K562 (cell line): ENCODE data around the gene TAF1L. TPM values are rescaled to one million over a fixed set of nuclear protein-coding genes. Genes with fewer than 3 reads are reported as not detected.

Experiments used
- ARID1B ChIP-seq: fragments of 450-650 bp; IDR thresholded peaks from 2 replicates; pipeline ENCODE4 v1.6.1; 2016; ENCODE audit warnings: antibody characterized with exemption, mild to moderate bottlenecking, inconsistent platforms
- BCOR ChIP-seq: fragments of 450-650 bp; IDR thresholded peaks from 2 replicates; pipeline ENCODE4 v1.6.1; 2016
- BDP1 ChIP-seq: IDR thresholded peaks from 3 replicates; pipeline ENCODE4 v1.6.1; 2011; ENCODE audit not compliant: insufficient read length, insufficient read depth
- CHCHD3 ChIP-seq: fragments of 250-450 bp; sonication (Bioruptor Pico); IDR thresholded peaks from 2 replicates; pipeline ENCODE4 v2.1.2; 2022; ENCODE audit warnings: mild to moderate bottlenecking
- ETV5 ChIP-seq: sonication (generic); formaldehyde crosslinking; IDR thresholded peaks from 2 replicates; pipeline ENCODE4 v1.4.0; 2020; ENCODE audit warnings: low read depth, mild to moderate bottlenecking, missing genetic modification reagents
- FOXK2 ChIP-seq, 2 experiments: fragments of 450-650 bp; IDR thresholded peaks in 1 of 2; conservative IDR thresholded peaks in 1 of 2; 2 replicates each; pipeline ENCODE4 v1.6.1; 2016; ENCODE audit warnings: low read depth in 2 of 2, mild to moderate bottlenecking in 1 of 2
- KAT8 ChIP-seq: fragments of 450-650 bp; IDR thresholded peaks from 2 replicates; pipeline ENCODE4 v1.6.1; 2016; ENCODE audit warnings: low read depth, mild to moderate bottlenecking
- MAZ ChIP-seq, 2 experiments: fragments of 450-650 bp in 1 of 2; sonication (generic) in 1 of 2; formaldehyde crosslinking; IDR thresholded peaks in 1 of 2; conservative IDR thresholded peaks in 1 of 2; 2 replicates each; pipeline versions ENCODE4 v1.4.0 to v1.5.0; 2020; ENCODE audit warnings: mild to moderate bottlenecking in 1 of 2, missing genetic modification reagents in 1 of 2
- MTA2 ChIP-seq: fragments of 450-650 bp; IDR thresholded peaks from 2 replicates; pipeline ENCODE4 v1.6.1; 2016; ENCODE audit warnings: low read depth
- MYNN ChIP-seq, 2 experiments: sonication (generic); formaldehyde crosslinking in 1 of 2; IDR thresholded peaks; 2 replicates each; pipeline versions ENCODE4 v1.5.0 to v1.6.1; 2016 to 2020; ENCODE audit warnings: antibody characterized with exemption in 1 of 2, missing genetic modification reagents in 1 of 2
- NCOA6 ChIP-seq: fragments of 450-650 bp; IDR thresholded peaks from 2 replicates; pipeline ENCODE4 v1.6.1; 2017; ENCODE audit warnings: mild to moderate bottlenecking
- RBM39 ChIP-seq: fragments of 200-400 bp; formaldehyde crosslinking; optimal IDR thresholded peaks from 2 replicates; pipeline ENCODE3; 2018; ENCODE audit warnings: low read depth, low read length
- SUPT5H ChIP-seq: fragments of 450-650 bp; IDR thresholded peaks from 2 replicates; pipeline ENCODE4 v1.6.1; 2016
- TSC22D4 ChIP-seq: fragments of 450-650 bp; IDR thresholded peaks from 2 replicates; pipeline ENCODE4 v1.6.1; 2016; ENCODE audit warnings: missing genetic modification characterization, missing biosample characterization, control low read depth
- ZBTB1 ChIP-seq: sonication (generic); formaldehyde crosslinking; IDR thresholded peaks from 2 replicates; pipeline ENCODE4 v1.8.1; 2023; ENCODE audit warnings: missing genetic modification reagents, low read depth, mild to moderate bottlenecking, borderline replicate concordance
- ZFP30 ChIP-seq: fragments of 250-450 bp; sonication (Bioruptor Pico); IDR thresholded peaks from 2 replicates; pipeline ENCODE4 v1.8.0; 2022; ENCODE audit warnings: moderate library complexity, mild to moderate bottlenecking, inconsistent platforms, borderline replicate concordance
- ZNF121 ChIP-seq: sonication (generic); formaldehyde crosslinking; conservative IDR thresholded peaks from 2 replicates; pipeline ENCODE4 v1.8.0; 2022; ENCODE audit warnings: missing genetic modification reagents
- ZNF197 ChIP-seq: fragments of 200-800 bp; sonication (Bioruptor generic); IDR thresholded peaks from 2 replicates; pipeline ENCODE4 v1.6.1; 2016; ENCODE audit warnings: low read depth, missing genetic modification characterization, missing compliant biosample characterization
- ZNF551 ChIP-seq: fragments of 250-450 bp; sonication (Bioruptor Pico); IDR thresholded peaks from 2 replicates; pipeline ENCODE4 v1.5.0; 2021; ENCODE audit warnings: mild to moderate bottlenecking, moderate library complexity
- ZNF830 ChIP-seq: fragments of 250-450 bp; sonication (Bioruptor Pico); IDR thresholded peaks from 2 replicates; pipeline ENCODE4 v1.5.0; 2021; ENCODE audit warnings: mild to moderate bottlenecking
- polyA plus RNA-seq, 8 experiments: library from polyadenylated mRNA; depleted of rRNA in 4 of 8; stranded (reverse) in 5 of 8; unstranded in 3 of 8; fragments of >200 nt; fragmentation: Nextera tagmentation in 2 of 8; fragmentation: Illumina TruSeq in 1 of 8; extraction: Ambion mirVana in 2 of 8; extraction: Trizol in 1 of 8; gene quantifications; 2 replicates each; pipeline versions ENCODE4 v1.2.1 to v1.2.3, GENCODE V29; 2011 to 2014; ENCODE audit warnings: inconsistent platforms in 1 of 8, missing spikeins in 1 of 8
- total RNA-seq, 7 experiments: library from RNA; depleted of rRNA in 6 of 7; stranded (reverse); fragments of >200 nt in 6 of 7; fragmentation: Illumina TruSeq in 2 of 7; extraction: Trizol in 2 of 7; gene quantifications; 2 replicates each; pipeline versions ENCODE4 v1.2.1 to v1.2.3, GENCODE V29; 2011 to 2021; ENCODE audit warnings: low replicate concordance in 1 of 7
- TF ChIP-seq, protein P1 (sequence below): fragments of 150-350 bp; conservative IDR thresholded peaks from 2 replicates; pipeline ENCODE4 v1.6.1; 2014; ENCODE audit warnings: low read length
- TF ChIP-seq, protein P2 (sequence below): fragments of 250-450 bp; sonication (Bioruptor Pico); IDR thresholded peaks from 2 replicates; pipeline ENCODE4 v1.4.0; 2020
- TF ChIP-seq, protein P3 (sequence below): fragments of 450-650 bp; IDR thresholded peaks from one replicate; pipeline ENCODE4 v1.6.1; 2018; ENCODE audit warnings: mild to moderate bottlenecking, moderate library complexity; ENCODE audit not compliant: partially characterized antibody

Gene TAF1L
- total and polyA plus RNA-seq, 9 of the 15 experiments (the other 6 are each of a cell fraction or from before 2014, with no cell fraction given) = 0.01 to 0.04 (median 0.03) TPM; not detected in 3

DNA sequence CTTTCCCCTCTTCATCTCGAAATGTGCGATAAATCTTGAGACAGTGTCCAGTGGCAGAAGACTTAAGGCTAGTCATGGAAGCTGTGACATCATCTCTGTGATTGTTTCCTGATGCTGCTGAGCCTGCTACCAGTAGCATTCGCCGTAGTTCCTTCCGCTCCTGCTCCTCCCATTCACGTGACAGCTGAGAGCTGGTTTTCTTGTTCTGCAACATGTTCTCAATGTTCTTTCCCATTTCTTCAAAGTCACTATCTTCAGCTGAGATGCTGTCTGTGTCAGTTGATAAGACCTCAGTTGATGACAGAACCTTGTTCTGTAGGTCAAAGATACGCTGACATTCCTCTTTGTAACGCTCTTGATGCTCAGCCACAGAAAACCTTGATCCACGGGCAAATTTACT is 3.5 kb downstream of the TAF1L start (continued):
- TF ChIP-seq, protein P1, sequence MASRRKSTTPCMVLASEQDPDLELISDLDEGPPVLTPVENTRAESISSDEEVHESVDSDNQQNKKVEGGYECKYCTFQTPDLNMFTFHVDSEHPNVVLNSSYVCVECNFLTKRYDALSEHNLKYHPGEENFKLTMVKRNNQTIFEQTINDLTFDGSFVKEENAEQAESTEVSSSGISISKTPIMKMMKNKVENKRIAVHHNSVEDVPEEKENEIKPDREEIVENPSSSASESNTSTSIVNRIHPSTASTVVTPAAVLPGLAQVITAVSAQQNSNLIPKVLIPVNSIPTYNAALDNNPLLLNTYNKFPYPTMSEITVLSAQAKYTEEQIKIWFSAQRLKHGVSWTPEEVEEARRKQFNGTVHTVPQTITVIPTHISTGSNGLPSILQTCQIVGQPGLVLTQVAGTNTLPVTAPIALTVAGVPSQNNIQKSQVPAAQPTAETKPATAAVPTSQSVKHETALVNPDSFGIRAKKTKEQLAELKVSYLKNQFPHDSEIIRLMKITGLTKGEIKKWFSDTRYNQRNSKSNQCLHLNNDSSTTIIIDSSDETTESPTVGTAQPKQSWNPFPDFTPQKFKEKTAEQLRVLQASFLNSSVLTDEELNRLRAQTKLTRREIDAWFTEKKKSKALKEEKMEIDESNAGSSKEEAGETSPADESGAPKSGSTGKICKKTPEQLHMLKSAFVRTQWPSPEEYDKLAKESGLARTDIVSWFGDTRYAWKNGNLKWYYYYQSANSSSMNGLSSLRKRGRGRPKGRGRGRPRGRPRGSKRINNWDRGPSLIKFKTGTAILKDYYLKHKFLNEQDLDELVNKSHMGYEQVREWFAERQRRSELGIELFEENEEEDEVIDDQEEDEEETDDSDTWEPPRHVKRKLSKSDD = no peak
- TF ChIP-seq ZFP30 (CRISPR knock-in tag) = no peak
- TF ChIP-seq MTA2 = peak; percentile 65; the same call in 1 of the 2 replicates
- no peak for TF ChIP-seq BCOR
- TF ChIP-seq KAT8 = no peak
- no peak for TF ChIP-seq ZNF830 (CRISPR knock-in tag)
- TF ChIP-seq SUPT5H = no peak
- TF ChIP-seq BDP1 = no peak
- TF ChIP-seq TSC22D4 = no peak
- no peak for TF ChIP-seq ZNF551 (CRISPR knock-in tag)
- TF ChIP-seq ETV5 (CRISPR knock-in tag) = no peak
- no peak for TF ChIP-seq MAZ (CRISPR knock-in tag; conservative IDR thresholded peaks at IDR 0.05 in 1 of 2, IDR thresholded peaks at IDR 0.05 in 1 of 2)
- TF ChIP-seq ZNF197 (CRISPR knock-in tag) = no peak
- no peak for TF ChIP-seq RBM39
- no peak for TF ChIP-seq ZNF121 (CRISPR knock-in tag)
- TF ChIP-seq NCOA6 = no peak
- no peak for TF ChIP-seq ZBTB1 (CRISPR knock-in tag)
- TF ChIP-seq, protein P2, sequence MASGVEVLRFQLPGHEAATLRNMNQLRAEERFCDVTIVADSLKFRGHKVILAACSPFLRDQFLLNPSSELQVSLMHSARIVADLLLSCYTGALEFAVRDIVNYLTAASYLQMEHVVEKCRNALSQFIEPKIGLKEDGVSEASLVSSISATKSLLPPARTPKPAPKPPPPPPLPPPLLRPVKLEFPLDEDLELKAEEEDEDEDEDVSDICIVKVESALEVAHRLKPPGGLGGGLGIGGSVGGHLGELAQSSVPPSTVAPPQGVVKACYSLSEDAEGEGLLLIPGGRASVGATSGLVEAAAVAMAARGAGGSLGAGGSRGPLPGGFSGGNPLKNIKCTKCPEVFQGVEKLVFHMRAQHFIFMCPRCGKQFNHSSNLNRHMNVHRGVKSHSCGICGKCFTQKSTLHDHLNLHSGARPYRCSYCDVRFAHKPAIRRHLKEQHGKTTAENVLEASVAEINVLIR = no peak
- TF ChIP-seq CHCHD3 (CRISPR knock-in tag) = no peak
- TF ChIP-seq MYNN (IDR thresholded peaks at IDR 0.05) = no peak
- no peak for TF ChIP-seq MYNN (CRISPR knock-in tag; IDR thresholded peaks at IDR 0.05)
- TF ChIP-seq ARID1B = peak; percentile 85
- TF ChIP-seq FOXK2 (conservative IDR thresholded peaks at IDR 0.05 in 1 of 2, IDR thresholded peaks at IDR 0.05 in 1 of 2; ENCODE audit: low read depth in 2 of 2) = no peak
- TF ChIP-seq, protein P3, sequence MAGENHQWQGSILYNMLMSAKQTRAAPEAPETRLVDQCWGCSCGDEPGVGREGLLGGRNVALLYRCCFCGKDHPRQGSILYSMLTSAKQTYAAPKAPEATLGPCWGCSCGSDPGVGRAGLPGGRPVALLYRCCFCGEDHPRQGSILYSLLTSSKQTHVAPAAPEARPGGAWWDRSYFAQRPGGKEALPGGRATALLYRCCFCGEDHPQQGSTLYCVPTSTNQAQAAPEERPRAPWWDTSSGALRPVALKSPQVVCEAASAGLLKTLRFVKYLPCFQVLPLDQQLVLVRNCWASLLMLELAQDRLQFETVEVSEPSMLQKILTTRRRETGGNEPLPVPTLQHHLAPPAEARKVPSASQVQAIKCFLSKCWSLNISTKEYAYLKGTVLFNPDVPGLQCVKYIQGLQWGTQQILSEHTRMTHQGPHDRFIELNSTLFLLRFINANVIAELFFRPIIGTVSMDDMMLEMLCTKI = no peak
